ENCODE data around the gene C2orf76.

DNA sequence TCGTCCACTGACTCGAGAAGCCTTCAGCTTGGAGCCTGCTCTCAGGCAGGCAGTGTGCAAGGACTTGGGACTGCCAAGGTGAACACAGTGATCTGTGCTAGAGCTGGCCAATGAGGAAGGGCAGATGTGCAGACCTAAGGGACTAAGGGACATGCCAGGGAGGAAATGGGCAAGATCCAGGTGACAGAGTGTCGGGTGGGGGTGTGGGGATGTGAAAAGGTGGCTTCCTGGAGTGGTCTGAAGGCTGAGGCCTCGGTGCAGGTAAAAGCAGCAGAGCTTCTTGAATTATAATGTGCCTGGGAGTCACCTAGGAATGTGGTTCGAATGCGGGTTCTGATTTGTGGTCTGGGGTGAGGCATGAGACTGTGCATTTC lies 101.0 kb downstream of the C2orf76 start:
- TF ChIP-seq CTCF (IDR thresholded peaks at IDR 0.05) (no peak), EP300 (IDR thresholded peaks at IDR 0.05) (no peak), POLR2A (IDR thresholded peaks at IDR 0.05) (no peak), POLR2AphosphoS5 (IDR thresholded peaks at IDR 0.05) (no peak)
